ENCODE data around the gene ESM1. TPM values are rescaled to one million over a fixed set of nuclear protein-coding genes. Genes with fewer than 3 reads are reported as not detected.

ESM1 gene
- total RNA-seq, 1 donor = 1.8 TPM

DNA sequence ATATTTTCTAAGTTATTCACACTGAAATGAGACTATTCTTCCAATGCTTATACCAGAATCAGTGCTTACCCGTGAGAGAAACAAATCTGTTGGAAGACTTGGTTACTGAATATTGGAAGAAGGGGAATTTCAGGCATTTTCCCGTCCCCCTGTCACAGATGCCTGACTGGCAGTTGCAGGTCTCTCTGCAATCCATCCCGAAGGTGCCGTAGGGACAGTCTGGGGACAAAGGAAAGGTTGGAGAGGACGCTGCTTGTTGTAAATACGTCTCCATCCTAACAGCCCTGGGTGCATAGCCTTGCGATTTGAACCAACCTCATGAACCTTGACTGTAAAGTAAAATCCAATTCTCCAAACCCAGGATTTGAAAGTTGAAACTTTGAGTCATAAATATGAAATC lies 3.5 kb downstream of the ESM1 start:
- peak overlapping the region; percentile 67 for H3K4me3 ChIP-seq (ENCODE audit: insufficient read depth, low read length)
- H3K79me2 ChIP-seq (ENCODE audit: insufficient read depth, low read length) = peaks cover 7% of the 10 kb centered on the region
- H3K4me1 ChIP-seq (ENCODE audit: insufficient read depth, low read length) = peaks cover 33% of the 10 kb centered on the region
- H3K9me3 ChIP-seq (ENCODE audit: low read depth, low read length) = no peaks in the 10 kb centered on the region
- TF ChIP-seq, protein P1, sequence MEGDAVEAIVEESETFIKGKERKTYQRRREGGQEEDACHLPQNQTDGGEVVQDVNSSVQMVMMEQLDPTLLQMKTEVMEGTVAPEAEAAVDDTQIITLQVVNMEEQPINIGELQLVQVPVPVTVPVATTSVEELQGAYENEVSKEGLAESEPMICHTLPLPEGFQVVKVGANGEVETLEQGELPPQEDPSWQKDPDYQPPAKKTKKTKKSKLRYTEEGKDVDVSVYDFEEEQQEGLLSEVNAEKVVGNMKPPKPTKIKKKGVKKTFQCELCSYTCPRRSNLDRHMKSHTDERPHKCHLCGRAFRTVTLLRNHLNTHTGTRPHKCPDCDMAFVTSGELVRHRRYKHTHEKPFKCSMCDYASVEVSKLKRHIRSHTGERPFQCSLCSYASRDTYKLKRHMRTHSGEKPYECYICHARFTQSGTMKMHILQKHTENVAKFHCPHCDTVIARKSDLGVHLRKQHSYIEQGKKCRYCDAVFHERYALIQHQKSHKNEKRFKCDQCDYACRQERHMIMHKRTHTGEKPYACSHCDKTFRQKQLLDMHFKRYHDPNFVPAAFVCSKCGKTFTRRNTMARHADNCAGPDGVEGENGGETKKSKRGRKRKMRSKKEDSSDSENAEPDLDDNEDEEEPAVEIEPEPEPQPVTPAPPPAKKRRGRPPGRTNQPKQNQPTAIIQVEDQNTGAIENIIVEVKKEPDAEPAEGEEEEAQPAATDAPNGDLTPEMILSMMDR (IDR thresholded peaks at IDR 0.05; ENCODE audit: extremely low read depth, low read depth, low read length) = no peak
- H2AFZ ChIP-seq (ENCODE audit: low read length) = peak overlapping the region; percentile 92
- H4K20me1 ChIP-seq (ENCODE audit: insufficient read depth, low read length) = no peaks in the 10 kb centered on the region
- peak; percentile 68 for DNase-seq (ENCODE audit: insufficient read length, low spot score, missing footprints)
- peak overlapping the region; percentile 87 for H3K4me2 ChIP-seq (ENCODE audit: insufficient read depth, low read length)
- no peaks in the 10 kb centered on the region for H3K36me3 ChIP-seq (ENCODE audit: insufficient read depth, low read length)
- no peaks in the 10 kb centered on the region for H3K27me3 ChIP-seq (ENCODE audit: insufficient read depth, low read length)
- peak overlapping the region; percentile 43 for H3K27ac ChIP-seq (ENCODE audit: low read depth, low read length)

DNA sequence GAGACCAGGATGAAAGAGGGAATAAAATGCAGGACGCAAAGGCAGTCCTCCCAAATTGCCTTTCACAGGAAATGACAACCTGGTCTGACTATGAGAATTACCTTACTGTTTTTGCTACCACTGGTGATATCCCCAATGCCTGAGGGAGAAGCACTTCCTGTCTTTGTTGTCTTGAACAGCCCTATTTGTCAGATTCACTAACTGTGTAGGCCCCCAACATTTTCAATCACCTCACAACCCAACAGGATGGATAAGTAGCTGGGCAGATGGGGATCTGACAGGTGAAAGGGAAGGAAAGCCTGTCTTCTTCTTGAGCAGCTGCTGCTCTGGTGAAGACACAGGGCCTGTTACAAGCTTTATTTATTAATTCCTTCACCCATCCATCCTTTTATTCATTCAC lies 9.7 kb downstream of the ESM1 start:
- TF ChIP-seq, protein P1 (IDR thresholded peaks at IDR 0.05; ENCODE audit: extremely low read depth, low read depth, low read length) = no peak
- Histone ChIP-seq H3K4me2 (ENCODE audit: insufficient read depth, low read length) (no peak overlapping the region), H2AFZ (ENCODE audit: low read length) (no peak overlapping the region), H3K4me1 (ENCODE audit: insufficient read depth, low read length) (no peaks in the 10 kb centered on the region), H4K20me1 (ENCODE audit: insufficient read depth, low read length) (no peaks in the 10 kb centered on the region), H3K36me3 (ENCODE audit: insufficient read depth, low read length) (no peaks in the 10 kb centered on the region), H3K27me3 (ENCODE audit: insufficient read depth, low read length) (no peaks in the 10 kb centered on the region), H3K9me3 (ENCODE audit: low read depth, low read length) (no peaks in the 10 kb centered on the region), H3K4me3 (ENCODE audit: insufficient read depth, low read length) (no peak overlapping the region), H3K27ac (ENCODE audit: low read depth, low read length) (no peak overlapping the region), H3K79me2 (ENCODE audit: insufficient read depth, low read length) (no peaks in the 10 kb centered on the region)
- no peak for DNase-seq (ENCODE audit: insufficient read length, low spot score, missing footprints)

DNA sequence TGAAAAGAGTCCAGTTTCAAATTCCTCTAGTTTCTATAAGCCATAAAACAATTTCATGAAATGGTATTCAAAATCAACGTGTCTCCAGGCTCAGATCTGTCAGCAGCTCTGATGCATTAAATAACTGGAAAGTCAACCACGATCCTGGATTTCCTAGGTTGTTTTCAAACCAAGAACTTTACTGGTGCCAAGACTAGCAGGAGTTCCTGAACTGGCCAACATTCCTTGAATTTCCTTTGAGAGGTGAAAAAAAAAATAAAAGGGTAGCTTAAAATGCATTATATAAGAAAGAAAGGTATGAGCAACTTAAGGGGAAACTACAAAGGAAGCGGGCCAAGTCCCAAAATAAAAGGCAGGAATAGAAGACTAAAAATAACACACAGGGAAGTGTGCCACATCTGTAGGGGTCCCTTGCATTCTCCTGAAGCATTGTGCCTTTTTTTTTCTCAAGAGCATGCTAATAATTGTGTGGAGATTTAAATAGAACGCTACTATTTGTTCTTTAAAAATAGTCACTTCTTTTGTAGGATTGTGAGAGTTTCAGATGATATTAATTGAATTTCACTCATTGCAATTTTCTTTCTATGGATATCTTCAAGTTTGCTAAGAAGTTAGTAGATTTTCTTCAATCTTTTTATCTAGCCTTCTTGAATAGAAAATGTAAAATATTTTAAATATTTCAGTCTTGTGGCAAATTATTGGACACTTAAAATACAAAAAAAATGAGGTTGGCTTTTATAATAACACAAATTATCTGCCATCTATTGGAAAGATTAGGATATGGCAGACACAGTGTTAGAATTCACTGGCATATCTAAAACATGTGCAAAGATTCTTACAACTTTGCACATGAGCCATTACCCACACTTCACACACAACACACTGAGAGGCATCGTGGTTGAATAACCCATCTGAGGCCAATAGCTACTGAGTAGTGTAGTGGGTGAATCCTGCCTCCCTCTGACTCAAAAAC lies 15.3 kb downstream of the ESM1 start:
- no peak for DNase-seq (ENCODE audit: insufficient read length, low spot score, missing footprints)
- H3K27me3 ChIP-seq (ENCODE audit: insufficient read depth, low read length) = no peaks in the 10 kb centered on the region
- no peak overlapping the region for H3K4me3 ChIP-seq (ENCODE audit: insufficient read depth, low read length)
- no peaks in the 10 kb centered on the region for H3K79me2 ChIP-seq (ENCODE audit: insufficient read depth, low read length)
- no peak overlapping the region for H2AFZ ChIP-seq (ENCODE audit: low read length)
- TF ChIP-seq, protein P1 (IDR thresholded peaks at IDR 0.05; ENCODE audit: extremely low read depth, low read depth, low read length) = peak; percentile 23
- no peaks in the 10 kb centered on the region for H3K9me3 ChIP-seq (ENCODE audit: low read depth, low read length)
- H3K4me1 ChIP-seq (ENCODE audit: insufficient read depth, low read length) = no peaks in the 10 kb centered on the region
- H3K27ac ChIP-seq (ENCODE audit: low read depth, low read length) = no peak overlapping the region
- H4K20me1 ChIP-seq (ENCODE audit: insufficient read depth, low read length) = no peaks in the 10 kb centered on the region
- no peaks in the 10 kb centered on the region for H3K36me3 ChIP-seq (ENCODE audit: insufficient read depth, low read length)
- H3K4me2 ChIP-seq (ENCODE audit: insufficient read depth, low read length) = no peak overlapping the region

DNA sequence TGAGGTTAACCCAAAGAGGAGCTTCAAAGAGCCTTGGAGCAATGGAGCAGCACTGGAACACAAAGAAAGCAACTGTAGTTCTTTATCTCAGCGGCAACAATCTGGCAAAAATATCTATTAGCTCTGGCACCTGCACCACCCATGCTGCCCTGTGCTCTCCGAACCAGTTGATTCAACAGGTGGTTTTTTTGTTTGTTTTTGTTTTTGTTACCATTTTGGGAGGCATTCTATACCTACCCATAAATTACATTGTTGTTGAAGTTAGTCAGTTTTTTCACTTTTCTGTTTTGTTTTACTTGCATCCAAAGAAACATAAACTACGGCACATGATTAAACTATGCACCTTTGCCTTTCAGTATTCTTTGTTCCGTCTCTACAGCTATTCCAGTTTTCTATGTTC lies 16.2 kb downstream of the ESM1 start:
- no peaks in the 10 kb centered on the region for H3K27me3 ChIP-seq (ENCODE audit: insufficient read depth, low read length)
- no peak overlapping the region for H2AFZ ChIP-seq (ENCODE audit: low read length)
- H4K20me1 ChIP-seq (ENCODE audit: insufficient read depth, low read length) = no peaks in the 10 kb centered on the region
- no peaks in the 10 kb centered on the region for H3K36me3 ChIP-seq (ENCODE audit: insufficient read depth, low read length)
- H3K9me3 ChIP-seq (ENCODE audit: low read depth, low read length) = no peaks in the 10 kb centered on the region
- no peak overlapping the region for H3K4me3 ChIP-seq (ENCODE audit: insufficient read depth, low read length)
- no peaks in the 10 kb centered on the region for H3K4me1 ChIP-seq (ENCODE audit: insufficient read depth, low read length)
- no peak overlapping the region for H3K27ac ChIP-seq (ENCODE audit: low read depth, low read length)
- no peak for DNase-seq (ENCODE audit: insufficient read length, low spot score, missing footprints)
- H3K79me2 ChIP-seq (ENCODE audit: insufficient read depth, low read length) = no peaks in the 10 kb centered on the region
- H3K4me2 ChIP-seq (ENCODE audit: insufficient read depth, low read length) = no peak overlapping the region
- TF ChIP-seq, protein P1 (IDR thresholded peaks at IDR 0.05; ENCODE audit: extremely low read depth, low read depth, low read length) = no peak

All from osteoblast (primary cell).